ENCODE data around the gene WHAMM. TPM values are rescaled to one million over a fixed set of nuclear protein-coding genes. Genes with fewer than 3 reads are reported as not detected.

The WHAMM gene
- total and polyA plus RNA-seq, 2 of the 4 experiments (the other 2 are of a cell fraction): 1.4 to 4.1 TPM

DNA sequence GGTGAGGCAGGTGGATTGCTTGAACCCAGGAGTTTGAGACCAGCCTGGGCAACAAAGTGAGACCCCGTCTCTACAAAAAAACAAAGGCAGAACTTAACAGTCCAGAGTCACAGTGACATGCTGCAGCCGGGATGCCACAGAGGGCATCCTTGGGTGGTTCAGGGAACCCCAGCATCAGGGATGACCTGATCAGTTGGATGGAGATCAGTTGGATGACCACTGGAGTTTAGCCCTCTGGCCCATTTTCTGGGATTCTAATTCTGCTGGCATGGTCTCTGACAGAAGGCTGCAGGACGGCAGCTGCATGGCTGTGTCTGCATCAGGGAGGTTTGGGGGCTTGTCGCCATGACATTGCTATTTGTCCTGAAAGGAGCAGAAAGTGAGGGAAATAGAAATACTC, 19.8 kb downstream of the WHAMM start:
- dilution Hi-C loops (cut with HindIII; ENCODE audit: low sequenced_read_pairs, unreplicated experiment) (no loop called here), in situ Hi-C loops (cut with MboI; ENCODE audit: low sequenced_read_pairs) (loop anchor here (10.0 kb wide), 1 partner anchor 294 kb away; no protein-coding TSS in a partner anchor), intact Hi-C loops (cut with micrococcal nuclease) (no loop called here)
- Histone ChIP-seq H3K36me3 (ENCODE audit: control insufficient read depth, insufficient read depth, low read length) (peaks cover 49% of the 10 kb centered on the region), H3K27ac (ENCODE audit: insufficient read depth, low read length) (no peak overlapping the region), H3K4me1 (ENCODE audit: control insufficient read depth, insufficient read depth, low read length) (peaks cover 10% of the 10 kb centered on the region), H3K4me2 (ENCODE audit: low read depth, low read length) (no peak overlapping the region), H2AK5ac (ENCODE audit: low read depth, low read length) (no peak overlapping the region), H3K56ac (ENCODE audit: extremely low read depth, insufficient read depth, low read length) (no peak overlapping the region), H4K8ac (ENCODE audit: low read depth in 2 of 2, low read length in 2 of 2) (no peak overlapping the region), H2AFZ (replicated peaks; ENCODE audit: low read length, poor library complexity) (no peak overlapping the region), H4K91ac (ENCODE audit: insufficient read depth, low read depth, low read length) (no peak overlapping the region), H2AK9ac (replicated peaks; ENCODE audit: low read depth, low read length, poor library complexity) (no peak overlapping the region), H3K23ac (ENCODE audit: low read depth, low read length) (no peak overlapping the region), H2BK120ac (ENCODE audit: low read depth, low read length) (no peak overlapping the region), H3K18ac (ENCODE audit: low read depth, low read length) (no peak overlapping the region), H3K9me1 (ENCODE audit: insufficient read depth, low read length) (peaks cover 5% of the 10 kb centered on the region), H2BK15ac (ENCODE audit: low read depth, low read length) (no peak overlapping the region), H4K20me1 (ENCODE audit: insufficient read depth, low read length) (peaks cover 9% of the 10 kb centered on the region), H2BK20ac (ENCODE audit: low read depth, low read length) (no peak overlapping the region), H3K9ac (ENCODE audit: low read depth, low read length) (no peak overlapping the region), H2BK5ac (ENCODE audit: low read depth, low read length, poor library complexity, severe bottlenecking) (no peak overlapping the region), H3K27me3 (ENCODE audit: control insufficient read depth, insufficient read depth, low read length) (no peaks in the 10 kb centered on the region), H3K4me3 (ENCODE audit: insufficient read depth, low read depth, low read length) (no peak overlapping the region), H4K5ac (ENCODE audit: low read depth, low read length) (no peak overlapping the region), H3K14ac (replicated peaks; ENCODE audit: low read depth, low read length) (no peak overlapping the region), H3K79me1 (ENCODE audit: low read depth in 1 of 2, low read length in 2 of 2) (peaks cover 4 to 21% of the 10 kb centered on the region in 2 experiments; a peak in 2 of 4 replicates), H3K9me3 (ENCODE audit: control insufficient read depth, insufficient read depth, low read length) (no peaks in the 10 kb centered on the region), H3K4ac (ENCODE audit: low read depth, low read length) (no peak overlapping the region)
- POLR2A ChIA-PET (ENCODE audit: unreplicated experiment): no interaction called here
- BruUV-seq (replicated peaks): no TSS peak
- CTCF ChIA-PET: no interaction called here
- DNase-seq (no peak), ATAC-seq (ENCODE audit: low read depth) (no peak)
- WGBS, 2 experiments (ENCODE audit: extremely low coverage in 2 of 2, insufficient read length in 1 of 2): no CpG with 5 or more reads among the region's 4 CpGs
- TF ChIP-seq, protein P1, sequence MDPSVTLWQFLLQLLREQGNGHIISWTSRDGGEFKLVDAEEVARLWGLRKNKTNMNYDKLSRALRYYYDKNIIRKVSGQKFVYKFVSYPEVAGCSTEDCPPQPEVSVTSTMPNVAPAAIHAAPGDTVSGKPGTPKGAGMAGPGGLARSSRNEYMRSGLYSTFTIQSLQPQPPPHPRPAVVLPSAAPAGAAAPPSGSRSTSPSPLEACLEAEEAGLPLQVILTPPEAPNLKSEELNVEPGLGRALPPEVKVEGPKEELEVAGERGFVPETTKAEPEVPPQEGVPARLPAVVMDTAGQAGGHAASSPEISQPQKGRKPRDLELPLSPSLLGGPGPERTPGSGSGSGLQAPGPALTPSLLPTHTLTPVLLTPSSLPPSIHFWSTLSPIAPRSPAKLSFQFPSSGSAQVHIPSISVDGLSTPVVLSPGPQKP (IDR thresholded peaks at IDR 0.05; ENCODE audit: borderline replicate concordance, low read depth, low read length): no peak
- no peak for TF ChIP-seq MAFK (IDR thresholded peaks at IDR 0.05; ENCODE audit: low read depth, low read length)
- no peak for TF ChIP-seq CEBPB (IDR thresholded peaks at IDR 0.05; ENCODE audit: low read depth, low read length)
- TF ChIP-seq RFX5 (IDR thresholded peaks at IDR 0.05; ENCODE audit: low read depth, low read length): no peak
- no peak for TF ChIP-seq RCOR1 (IDR thresholded peaks at IDR 0.05; ENCODE audit: insufficient replicate concordance, low read length)
- TF ChIP-seq, protein P2, sequence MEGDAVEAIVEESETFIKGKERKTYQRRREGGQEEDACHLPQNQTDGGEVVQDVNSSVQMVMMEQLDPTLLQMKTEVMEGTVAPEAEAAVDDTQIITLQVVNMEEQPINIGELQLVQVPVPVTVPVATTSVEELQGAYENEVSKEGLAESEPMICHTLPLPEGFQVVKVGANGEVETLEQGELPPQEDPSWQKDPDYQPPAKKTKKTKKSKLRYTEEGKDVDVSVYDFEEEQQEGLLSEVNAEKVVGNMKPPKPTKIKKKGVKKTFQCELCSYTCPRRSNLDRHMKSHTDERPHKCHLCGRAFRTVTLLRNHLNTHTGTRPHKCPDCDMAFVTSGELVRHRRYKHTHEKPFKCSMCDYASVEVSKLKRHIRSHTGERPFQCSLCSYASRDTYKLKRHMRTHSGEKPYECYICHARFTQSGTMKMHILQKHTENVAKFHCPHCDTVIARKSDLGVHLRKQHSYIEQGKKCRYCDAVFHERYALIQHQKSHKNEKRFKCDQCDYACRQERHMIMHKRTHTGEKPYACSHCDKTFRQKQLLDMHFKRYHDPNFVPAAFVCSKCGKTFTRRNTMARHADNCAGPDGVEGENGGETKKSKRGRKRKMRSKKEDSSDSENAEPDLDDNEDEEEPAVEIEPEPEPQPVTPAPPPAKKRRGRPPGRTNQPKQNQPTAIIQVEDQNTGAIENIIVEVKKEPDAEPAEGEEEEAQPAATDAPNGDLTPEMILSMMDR (conservative IDR thresholded peaks at IDR 0.05; ENCODE audit: low read depth, low read length): no peak
- TF ChIP-seq CHD1 (IDR thresholded peaks at IDR 0.05; ENCODE audit: low read depth, low read length): no peak
- no peak for TF ChIP-seq NFE2L2 (IDR thresholded peaks at IDR 0.05; ENCODE audit: low read depth, low read length)
- TF ChIP-seq POLR2A (IDR thresholded peaks at IDR 0.05; ENCODE audit: low read depth, low read length): no peak
- TF ChIP-seq MXI1 (IDR thresholded peaks at IDR 0.05; ENCODE audit: borderline replicate concordance, low read depth, low read length): no peak
- no peak for TF ChIP-seq RAD21 (IDR thresholded peaks at IDR 0.05; ENCODE audit: low read length)
- TF ChIP-seq BHLHE40 (IDR thresholded peaks at IDR 0.05; ENCODE audit: low read depth, low read length): no peak
- TF ChIP-seq, protein P3, sequence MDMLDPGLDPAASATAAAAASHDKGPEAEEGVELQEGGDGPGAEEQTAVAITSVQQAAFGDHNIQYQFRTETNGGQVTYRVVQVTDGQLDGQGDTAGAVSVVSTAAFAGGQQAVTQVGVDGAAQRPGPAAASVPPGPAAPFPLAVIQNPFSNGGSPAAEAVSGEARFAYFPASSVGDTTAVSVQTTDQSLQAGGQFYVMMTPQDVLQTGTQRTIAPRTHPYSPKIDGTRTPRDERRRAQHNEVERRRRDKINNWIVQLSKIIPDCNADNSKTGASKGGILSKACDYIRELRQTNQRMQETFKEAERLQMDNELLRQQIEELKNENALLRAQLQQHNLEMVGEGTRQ (IDR thresholded peaks at IDR 0.05; ENCODE audit: low read depth, low read length): no peak
- TF ChIP-seq FOS (IDR thresholded peaks at IDR 0.05; ENCODE audit: low read depth, low read length): no peak
- no peak for TF ChIP-seq MAZ (IDR thresholded peaks at IDR 0.05; ENCODE audit: borderline replicate concordance, low read depth, low read length)
- no peak for TF ChIP-seq SMC3 (IDR thresholded peaks at IDR 0.05; ENCODE audit: low read depth, low read length)
